HCT116 (cell line): ENCODE results near the gene ECI2.

Experiments
- POLR2A ChIP-seq: IDR thresholded peaks from 2 replicates; pipeline ENCODE4 v1.7.0; 2011; ENCODE audit warnings: borderline replicate concordance; ENCODE audit not compliant: insufficient read depth, insufficient read length; ENCODE audit errors: extremely low read depth
- TF ChIP-seq, protein P1 (sequence below): IDR thresholded peaks from 2 replicates; pipeline ENCODE4 v1.6.1; 2012
- TF ChIP-seq, protein P2 (sequence below): IDR thresholded peaks from 2 replicates; pipeline ENCODE4 v1.6.1; 2012
- TF ChIP-seq, protein P3 (sequence below), 3 experiments: fragments of 200-600 bp in 1 of 3; sonication (generic) in 1 of 3; IDR thresholded peaks in 2 of 3; conservative IDR thresholded peaks in 1 of 3; 2 replicates each; pipeline ENCODE4 v1.5.1; 2012 to 2017; ENCODE audit warnings: low read depth in 2 of 3, low read length in 2 of 3, antibody characterized with exemption in 1 of 3, borderline replicate concordance in 1 of 3, control low read depth in 1 of 3, mild to moderate bottlenecking in 1 of 3, mixed read lengths in 1 of 3, mixed run types in 1 of 3, moderate library complexity in 1 of 3; ENCODE audit not compliant: insufficient read depth in 1 of 3

DNA sequence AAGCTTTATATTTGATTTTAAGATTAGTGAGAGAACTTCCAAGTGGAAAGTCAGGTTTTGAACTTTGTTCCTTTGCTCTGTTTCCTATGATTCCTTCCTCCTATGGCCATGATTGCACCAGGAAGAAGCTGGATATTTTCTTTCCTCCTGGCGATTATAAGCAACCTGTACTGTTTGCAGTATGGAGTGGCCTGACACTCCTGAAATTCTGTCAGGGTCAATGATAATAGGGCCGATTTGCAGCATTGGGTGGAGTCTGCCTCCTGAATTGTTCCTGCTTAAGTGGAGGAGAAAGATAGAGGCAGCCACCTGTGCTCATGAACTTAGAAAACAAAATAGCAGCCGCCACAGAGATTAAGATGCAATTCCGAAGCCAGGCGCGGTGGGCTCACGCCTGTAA, 46.7 kb downstream of the ECI2 start:
- TF ChIP-seq, protein P1, sequence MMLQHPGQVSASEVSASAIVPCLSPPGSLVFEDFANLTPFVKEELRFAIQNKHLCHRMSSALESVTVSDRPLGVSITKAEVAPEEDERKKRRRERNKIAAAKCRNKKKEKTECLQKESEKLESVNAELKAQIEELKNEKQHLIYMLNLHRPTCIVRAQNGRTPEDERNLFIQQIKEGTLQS: no peak
- TF ChIP-seq, protein P2, sequence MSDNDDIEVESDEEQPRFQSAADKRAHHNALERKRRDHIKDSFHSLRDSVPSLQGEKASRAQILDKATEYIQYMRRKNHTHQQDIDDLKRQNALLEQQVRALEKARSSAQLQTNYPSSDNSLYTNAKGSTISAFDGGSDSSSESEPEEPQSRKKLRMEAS: no peak
- no peak for TF ChIP-seq POLR2A
- TF ChIP-seq, protein P3, sequence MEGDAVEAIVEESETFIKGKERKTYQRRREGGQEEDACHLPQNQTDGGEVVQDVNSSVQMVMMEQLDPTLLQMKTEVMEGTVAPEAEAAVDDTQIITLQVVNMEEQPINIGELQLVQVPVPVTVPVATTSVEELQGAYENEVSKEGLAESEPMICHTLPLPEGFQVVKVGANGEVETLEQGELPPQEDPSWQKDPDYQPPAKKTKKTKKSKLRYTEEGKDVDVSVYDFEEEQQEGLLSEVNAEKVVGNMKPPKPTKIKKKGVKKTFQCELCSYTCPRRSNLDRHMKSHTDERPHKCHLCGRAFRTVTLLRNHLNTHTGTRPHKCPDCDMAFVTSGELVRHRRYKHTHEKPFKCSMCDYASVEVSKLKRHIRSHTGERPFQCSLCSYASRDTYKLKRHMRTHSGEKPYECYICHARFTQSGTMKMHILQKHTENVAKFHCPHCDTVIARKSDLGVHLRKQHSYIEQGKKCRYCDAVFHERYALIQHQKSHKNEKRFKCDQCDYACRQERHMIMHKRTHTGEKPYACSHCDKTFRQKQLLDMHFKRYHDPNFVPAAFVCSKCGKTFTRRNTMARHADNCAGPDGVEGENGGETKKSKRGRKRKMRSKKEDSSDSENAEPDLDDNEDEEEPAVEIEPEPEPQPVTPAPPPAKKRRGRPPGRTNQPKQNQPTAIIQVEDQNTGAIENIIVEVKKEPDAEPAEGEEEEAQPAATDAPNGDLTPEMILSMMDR (IDR thresholded peaks at IDR 0.05 in 2 of 3, conservative IDR thresholded peaks at IDR 0.05 in 1 of 3; ENCODE audit: borderline replicate concordance in 1 of 3, insufficient read depth in 1 of 3, low read depth in 2 of 3, low read length in 2 of 3): no peak
